ENCODE measurements around the gene KRTAP4-2. TPM values are rescaled to one million over a fixed set of nuclear protein-coding genes. Genes with fewer than 3 reads are reported as not detected.

Gene KRTAP4-2
- polyA plus RNA-seq, 1 of the 3 experiments (the other 2 are of a cell fraction): not detected

DNA sequence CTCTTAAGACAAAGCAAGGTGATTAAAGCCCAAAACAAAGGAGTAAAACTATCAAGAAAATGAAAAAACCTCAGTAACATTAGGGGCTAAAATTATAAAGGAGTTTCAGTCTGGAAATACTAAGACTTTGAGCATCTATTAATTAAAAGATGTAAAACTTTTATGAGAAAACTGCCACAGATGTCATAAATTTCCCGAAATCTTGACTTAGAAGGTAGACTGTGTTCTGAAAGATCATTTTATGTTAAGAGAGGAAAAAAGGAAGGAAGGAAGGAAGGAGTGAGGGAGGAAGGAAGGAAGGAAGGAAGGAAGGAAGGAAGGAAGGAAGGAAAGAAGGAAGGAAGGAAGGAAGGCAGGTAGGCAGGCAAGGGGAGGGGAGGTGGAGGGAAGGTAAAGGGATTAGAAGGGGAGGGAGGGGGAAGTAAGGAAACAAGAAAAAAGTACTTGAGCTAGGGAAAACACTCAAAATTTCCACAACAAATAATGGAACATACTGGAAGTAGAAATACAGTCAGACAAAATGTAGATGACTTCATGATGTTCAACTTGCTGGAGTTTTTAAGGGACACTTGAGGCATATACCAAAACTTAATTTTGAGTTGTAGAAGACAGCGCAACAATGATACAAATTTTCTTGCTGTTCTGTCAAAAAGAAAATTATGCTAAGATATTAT lies 30.4 kb downstream of the KRTAP4-2 start:
- 26% methylated on average over 2 of the region's 2 CpGs for WGBS (ENCODE audit: low lambda C conversion rate)

DNA sequence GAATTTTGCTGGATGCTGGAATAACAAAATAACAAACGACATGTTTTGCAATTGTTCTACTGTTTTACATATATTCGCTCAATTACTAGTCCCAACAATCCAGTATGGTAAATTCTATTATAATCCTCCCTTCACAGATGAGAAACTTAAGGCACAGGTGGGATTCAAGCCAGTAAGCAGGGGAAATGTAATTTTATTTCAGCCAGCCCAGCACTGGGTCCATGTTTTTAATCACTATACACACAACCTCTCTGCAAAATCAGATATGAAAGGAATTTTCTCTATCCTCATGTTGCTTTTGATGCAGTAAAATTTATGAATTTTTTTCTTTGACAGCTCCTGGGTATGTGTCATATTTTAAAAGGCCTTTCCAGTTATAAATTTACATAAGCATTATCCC lies 32.8 kb downstream of the KRTAP4-2 start:
- ChIA-PET CTCF (no interaction called here), POLR2A (no interaction called here)
- Histone ChIP-seq H3K9me2 (no peaks in the 10 kb centered on the region), H3K9ac (no peak overlapping the region), H4K20me1 (ENCODE audit: insufficient read depth) (no peaks in the 10 kb centered on the region), H3K4me1 (ENCODE audit: control insufficient read depth in 1 of 2, insufficient read depth in 2 of 2, low read depth in 1 of 2, low read length in 1 of 2) (no peaks in the 10 kb centered on the region), H3K4me3 (ENCODE audit: low read depth in 2 of 2, low read length in 1 of 2) (no peak overlapping the region), H3K9me3 (0 out of 2 replicates have a peak, but pooled peaks cover 5% of the 10 kb centered on the region), H2AFZ (ENCODE audit: low read depth) (no peak overlapping the region), H3K4me2 (no peak overlapping the region), H3K27ac (ENCODE audit: low read depth in 2 of 2, low read length in 1 of 2) (no peak overlapping the region), H3F3A (replicated peaks; ENCODE audit: insufficient read depth) (no peaks in the 10 kb centered on the region), H3K79me2 (ENCODE audit: insufficient read depth) (no peaks in the 10 kb centered on the region), H3K36me3 (replicated peaks in 1 of 2; ENCODE audit: control insufficient read depth in 1 of 2, insufficient read depth in 2 of 2, low read length in 1 of 2) (no peaks in the 10 kb centered on the region), H3K27me3 (ENCODE audit: insufficient read depth) (0 out of 2 replicates have a peak, but pooled peaks cover 4% of the 10 kb centered on the region)
- no peak for DNase-seq
- no peak for TF ChIP-seq TEAD4 (IDR thresholded peaks at IDR 0.05; ENCODE audit: borderline replicate concordance, insufficient read depth)
- TF ChIP-seq YY1 (IDR thresholded peaks at IDR 0.05; ENCODE audit: low read depth): no peak
- TF ChIP-seq MEF2A (IDR thresholded peaks at IDR 0.05; ENCODE audit: borderline replicate concordance, low read depth): no peak
- WGBS (ENCODE audit: low lambda C conversion rate): 9% methylated on average over 2 of the region's 2 CpGs

More for the DNA sequence above, 30.4 kb downstream of the KRTAP4-2 start:
- no peaks in the 10 kb centered on the region for H3K36me3 ChIP-seq (replicated peaks in 1 of 2; ENCODE audit: control insufficient read depth in 1 of 2, insufficient read depth in 2 of 2, low read length in 1 of 2)
- no peaks in the 10 kb centered on the region for H4K20me1 ChIP-seq (ENCODE audit: insufficient read depth)
- H3K79me2 ChIP-seq (ENCODE audit: insufficient read depth): no peaks in the 10 kb centered on the region
- H3K4me1 ChIP-seq (ENCODE audit: control insufficient read depth in 1 of 2, insufficient read depth in 2 of 2, low read depth in 1 of 2, low read length in 1 of 2): no peaks in the 10 kb centered on the region
- no peaks in the 10 kb centered on the region for H3F3A ChIP-seq (replicated peaks; ENCODE audit: insufficient read depth)
- no peaks in the 10 kb centered on the region for H3K9me2 ChIP-seq
- no peak overlapping the region for H3K27ac ChIP-seq (ENCODE audit: low read depth in 2 of 2, low read length in 1 of 2)
- no peak overlapping the region for H2AFZ ChIP-seq (ENCODE audit: low read depth)
- no peak overlapping the region for H3K9ac ChIP-seq
- TF ChIP-seq FOSL2 (IDR thresholded peaks at IDR 0.05; ENCODE audit: borderline replicate concordance, low read depth) (no peak), NFIC (IDR thresholded peaks at IDR 0.05; ENCODE audit: borderline replicate concordance) (no peak), TAF1 (IDR thresholded peaks at IDR 0.05; ENCODE audit: borderline replicate concordance, low read depth, low read length) (no peak)
- 0 out of 2 replicates have a peak, but pooled peaks cover 5% of the 10 kb centered on the region for H3K9me3 ChIP-seq
- no peak overlapping the region for H3K4me2 ChIP-seq
- CTCF ChIA-PET: no interaction called here
- DNase-seq: no peak
- POLR2A ChIA-PET: no interaction called here
- H3K27me3 ChIP-seq (ENCODE audit: insufficient read depth): 0 out of 2 replicates have a peak, but pooled peaks cover 4% of the 10 kb centered on the region
- no peak overlapping the region for H3K4me3 ChIP-seq (ENCODE audit: low read depth in 2 of 2, low read length in 1 of 2)

DNA sequence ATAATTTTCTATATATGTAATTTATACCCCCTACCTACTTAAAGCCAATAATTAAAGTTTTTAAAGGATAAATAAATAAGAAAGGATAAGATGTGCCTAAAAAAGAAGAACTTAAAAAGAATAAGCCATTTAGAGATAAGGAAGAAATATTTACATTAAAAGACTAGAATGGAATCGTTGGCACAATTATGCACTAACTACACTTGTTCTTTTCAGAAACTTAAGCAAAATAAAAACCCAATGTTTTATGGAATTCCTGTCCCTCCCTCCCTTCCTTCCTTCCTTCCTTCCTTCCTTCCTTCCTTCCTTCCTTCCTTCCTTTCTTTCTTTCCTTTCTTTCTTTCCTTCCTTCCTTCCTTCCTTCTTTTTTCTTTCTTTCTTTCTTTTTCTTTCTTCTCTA lies 33.2 kb downstream of the KRTAP4-2 start:
- Histone ChIP-seq H3K9me3 (0 out of 2 replicates have a peak, but pooled peaks cover 5% of the 10 kb centered on the region), H3K4me1 (ENCODE audit: control insufficient read depth in 1 of 2, insufficient read depth in 2 of 2, low read depth in 1 of 2, low read length in 1 of 2) (no peaks in the 10 kb centered on the region), H3K27ac (ENCODE audit: low read depth in 2 of 2, low read length in 1 of 2) (no peak overlapping the region), H3K79me2 (ENCODE audit: insufficient read depth) (no peaks in the 10 kb centered on the region), H3F3A (replicated peaks; ENCODE audit: insufficient read depth) (no peaks in the 10 kb centered on the region), H3K4me2 (no peak overlapping the region), H3K9me2 (no peaks in the 10 kb centered on the region), H3K36me3 (replicated peaks in 1 of 2; ENCODE audit: control insufficient read depth in 1 of 2, insufficient read depth in 2 of 2, low read length in 1 of 2) (no peaks in the 10 kb centered on the region), H2AFZ (ENCODE audit: low read depth) (no peak overlapping the region), H3K4me3 (ENCODE audit: low read depth in 2 of 2, low read length in 1 of 2) (no peak overlapping the region), H3K27me3 (ENCODE audit: insufficient read depth) (0 out of 2 replicates have a peak, but pooled peaks cover 1% of the 10 kb centered on the region), H4K20me1 (ENCODE audit: insufficient read depth) (no peaks in the 10 kb centered on the region), H3K9ac (no peak overlapping the region)
- no peak for DNase-seq
- ChIA-PET CTCF (no interaction called here), POLR2A (no interaction called here)
- 9% methylated on average over 1 of the region's 1 CpG for WGBS (ENCODE audit: low lambda C conversion rate)
- TF ChIP-seq FOXM1 (IDR thresholded peaks at IDR 0.05; ENCODE audit: low read depth): no peak
- no peak for TF ChIP-seq CHD2 (IDR thresholded peaks at IDR 0.05; ENCODE audit: low read length, partially characterized antibody)
- TF ChIP-seq EP300 (IDR thresholded peaks at IDR 0.05; ENCODE audit: borderline replicate concordance in 1 of 2, low read depth in 1 of 2, low read length in 1 of 2): no peak
- no peak for TF ChIP-seq YY1 (IDR thresholded peaks at IDR 0.05; ENCODE audit: low read depth)
- TF ChIP-seq SIN3A (IDR thresholded peaks at IDR 0.05; ENCODE audit: borderline replicate concordance, low read depth, low read length): no peak
- TF ChIP-seq RFX5 (IDR thresholded peaks at IDR 0.05; ENCODE audit: low read length): no peak
- TF ChIP-seq MEF2A (IDR thresholded peaks at IDR 0.05; ENCODE audit: borderline replicate concordance, low read depth): no peak
- no peak for TF ChIP-seq FOXJ3 (CRISPR knock-in tag; IDR thresholded peaks at IDR 0.05)
- no peak for TF ChIP-seq TCF12 (IDR thresholded peaks at IDR 0.05)
- TF ChIP-seq, protein P1, sequence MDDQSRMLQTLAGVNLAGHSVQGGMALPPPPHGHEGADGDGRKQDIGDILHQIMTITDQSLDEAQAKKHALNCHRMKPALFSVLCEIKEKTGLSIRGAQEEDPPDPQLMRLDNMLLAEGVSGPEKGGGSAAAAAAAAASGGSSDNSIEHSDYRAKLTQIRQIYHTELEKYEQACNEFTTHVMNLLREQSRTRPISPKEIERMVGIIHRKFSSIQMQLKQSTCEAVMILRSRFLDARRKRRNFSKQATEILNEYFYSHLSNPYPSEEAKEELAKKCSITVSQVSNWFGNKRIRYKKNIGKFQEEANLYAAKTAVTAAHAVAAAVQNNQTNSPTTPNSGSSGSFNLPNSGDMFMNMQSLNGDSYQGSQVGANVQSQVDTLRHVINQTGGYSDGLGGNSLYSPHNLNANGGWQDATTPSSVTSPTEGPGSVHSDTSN (IDR thresholded peaks at IDR 0.05): no peak
- no peak for TF ChIP-seq EZH2phosphoT487 (IDR thresholded peaks at IDR 0.05; ENCODE audit: borderline replicate concordance, low read depth)
- TF ChIP-seq RXRA (IDR thresholded peaks at IDR 0.05; ENCODE audit: borderline replicate concordance, low read depth): no peak
- no peak for TF ChIP-seq GABPA (IDR thresholded peaks at IDR 0.05; ENCODE audit: low read depth)
- TF ChIP-seq, protein P2, sequence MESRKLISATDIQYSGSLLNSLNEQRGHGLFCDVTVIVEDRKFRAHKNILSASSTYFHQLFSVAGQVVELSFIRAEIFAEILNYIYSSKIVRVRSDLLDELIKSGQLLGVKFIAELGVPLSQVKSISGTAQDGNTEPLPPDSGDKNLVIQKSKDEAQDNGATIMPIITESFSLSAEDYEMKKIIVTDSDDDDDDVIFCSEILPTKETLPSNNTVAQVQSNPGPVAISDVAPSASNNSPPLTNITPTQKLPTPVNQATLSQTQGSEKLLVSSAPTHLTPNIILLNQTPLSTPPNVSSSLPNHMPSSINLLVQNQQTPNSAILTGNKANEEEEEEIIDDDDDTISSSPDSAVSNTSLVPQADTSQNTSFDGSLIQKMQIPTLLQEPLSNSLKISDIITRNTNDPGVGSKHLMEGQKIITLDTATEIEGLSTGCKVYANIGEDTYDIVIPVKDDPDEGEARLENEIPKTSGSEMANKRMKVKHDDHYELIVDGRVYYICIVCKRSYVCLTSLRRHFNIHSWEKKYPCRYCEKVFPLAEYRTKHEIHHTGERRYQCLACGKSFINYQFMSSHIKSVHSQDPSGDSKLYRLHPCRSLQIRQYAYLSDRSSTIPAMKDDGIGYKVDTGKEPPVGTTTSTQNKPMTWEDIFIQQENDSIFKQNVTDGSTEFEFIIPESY (IDR thresholded peaks at IDR 0.05; ENCODE audit: borderline replicate concordance, low read depth): no peak
- no peak for TF ChIP-seq MXI1 (IDR thresholded peaks at IDR 0.05; ENCODE audit: low read depth, low read length)
- TF ChIP-seq SMC3 (IDR thresholded peaks at IDR 0.05; ENCODE audit: low read depth, low read length): no peak
- TF ChIP-seq ELF1 (IDR thresholded peaks at IDR 0.05): no peak
- no peak for TF ChIP-seq FOSL2 (IDR thresholded peaks at IDR 0.05; ENCODE audit: borderline replicate concordance, low read depth)

Data from SK-N-SH (cell line).